Stimulated activated CD4-positive, alpha-beta T cell treated with anti-CD3 and anti-CD28 coated beads, TNF-alpha, amount 100 ng/mL, for 4 hours (primary cell): ENCODE results near the gene SLC7A9.
"Not testable (repeated sequence)": the region's sequence is repeated elsewhere in the genome, so short reads cannot be mapped to it uniquely, and the experiment has no call there.

Source experiments
- DNase-seq, 3 experiments: peaks; one replicate each; pipeline ENCODE4 v3.0.0-alpha.2; 2020; ENCODE audit warnings: low read depth in 3 of 3

SLC7A9 gene

DNA sequence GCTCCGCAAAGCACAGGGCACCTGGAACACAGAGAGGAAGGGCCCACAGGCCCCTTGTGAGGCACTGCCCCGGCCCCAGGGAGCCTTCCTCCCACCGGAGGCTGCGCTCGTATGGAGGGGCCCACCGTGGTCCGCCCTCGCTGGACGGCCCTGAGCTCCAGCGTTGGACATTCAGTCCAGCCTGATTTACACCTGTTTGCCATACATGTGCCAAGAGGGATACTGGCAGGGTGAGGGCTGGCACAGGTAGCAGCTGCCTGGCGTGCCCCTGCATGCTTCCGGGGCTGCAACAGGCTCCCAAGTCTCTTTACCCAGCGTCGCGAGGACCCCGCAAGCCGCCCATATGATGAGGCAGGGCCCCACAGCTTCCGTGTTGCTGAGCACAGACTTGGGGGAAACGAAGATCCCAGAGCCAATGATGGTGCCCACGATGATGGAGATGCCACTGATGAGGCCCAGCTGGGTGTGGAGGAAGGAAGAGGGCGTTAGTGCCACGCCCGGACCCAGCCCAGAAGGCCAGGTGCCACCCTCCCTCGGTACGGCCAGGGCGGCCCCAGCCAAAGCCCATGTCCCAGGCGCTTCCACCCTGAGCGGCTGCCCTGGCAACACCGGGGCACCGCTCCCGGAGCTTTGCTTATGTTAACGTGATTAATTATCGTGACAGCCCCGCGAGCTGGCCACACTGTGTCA is 5.1 kb downstream of the SLC7A9 start:
- DNase-seq = no peak

DNA sequence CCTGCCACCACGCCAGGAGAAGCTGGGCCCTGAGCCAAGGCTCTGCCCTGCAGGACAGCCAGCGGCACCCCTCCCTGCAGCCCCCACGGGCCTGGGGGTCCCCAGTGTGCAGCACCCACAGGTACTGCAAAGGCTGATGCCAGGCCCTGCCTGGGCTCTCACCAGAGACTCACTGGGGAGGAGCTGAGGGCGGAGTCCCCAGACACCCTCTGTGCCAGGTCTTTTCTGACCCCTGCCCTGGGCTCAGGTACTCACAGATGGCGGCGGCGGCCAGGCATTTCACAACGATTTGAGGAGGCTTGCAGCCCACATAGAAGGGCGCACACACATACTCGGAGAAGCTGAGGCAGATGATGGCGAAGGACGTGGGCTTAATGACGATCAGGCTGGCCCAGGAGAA is 5.7 kb downstream of the SLC7A9 start:
- DNase-seq = no peak

DNA sequence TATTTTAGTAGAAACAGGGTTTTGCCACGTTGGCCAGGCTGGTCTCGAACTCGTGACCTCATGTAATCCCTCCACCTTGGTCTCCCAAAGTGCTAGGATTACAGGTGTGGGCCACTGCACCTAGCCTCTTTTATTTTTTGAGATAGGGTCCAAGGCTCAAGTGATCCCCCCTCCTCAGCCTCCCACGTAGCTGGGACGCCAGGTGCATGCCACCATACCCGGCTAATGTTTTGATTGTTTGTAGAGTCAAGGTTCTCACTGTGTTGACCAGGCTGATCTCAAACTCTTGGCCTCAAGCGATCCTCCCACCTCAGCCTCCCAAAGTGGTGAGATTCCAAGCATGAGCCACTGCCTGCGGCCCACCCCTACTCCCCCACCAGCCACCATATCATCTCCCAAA is 6.3 kb downstream of the SLC7A9 start:
- no peak for DNase-seq

DNA sequence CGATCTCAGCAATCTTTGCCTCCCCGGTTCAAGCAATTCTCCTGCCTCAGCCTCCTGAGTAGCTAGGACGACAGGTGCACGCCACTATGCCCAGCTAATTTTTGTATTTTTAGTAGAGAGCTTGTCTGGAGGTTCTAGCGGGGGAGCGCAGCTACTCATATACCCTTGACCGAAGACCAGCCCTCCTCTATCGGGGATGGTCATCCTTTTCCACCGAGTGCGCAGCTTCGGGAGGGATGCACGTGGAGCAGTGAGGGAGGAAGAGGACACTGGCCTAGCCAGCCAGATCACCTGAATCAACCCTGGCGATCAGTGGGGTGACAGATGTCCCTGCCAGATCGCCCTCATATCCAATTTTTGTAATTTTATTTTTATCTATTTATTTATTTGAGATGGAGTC is 6.8 kb downstream of the SLC7A9 start:
- DNase-seq = no peak

DNA sequence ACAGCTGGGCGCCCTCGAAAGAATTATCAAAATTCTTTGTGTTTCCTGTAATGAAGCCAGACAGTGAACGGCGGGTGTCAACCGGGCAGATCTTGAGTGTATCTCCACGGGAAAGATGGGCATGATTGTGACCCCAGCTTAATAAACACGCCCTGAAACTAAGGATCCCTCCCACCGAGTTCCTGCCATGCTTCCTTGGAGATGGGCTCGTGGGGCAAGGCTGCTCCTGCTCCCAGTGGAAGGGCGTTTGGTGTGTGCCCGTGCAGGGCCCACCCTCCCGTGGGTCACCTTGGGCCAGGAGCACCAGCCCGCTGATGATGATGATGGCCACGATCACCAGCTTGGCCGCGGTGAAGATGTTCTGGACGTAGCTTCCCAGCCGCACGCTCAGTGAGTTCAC is 7.4 kb downstream of the SLC7A9 start:
- DNase-seq = no peak

DNA sequence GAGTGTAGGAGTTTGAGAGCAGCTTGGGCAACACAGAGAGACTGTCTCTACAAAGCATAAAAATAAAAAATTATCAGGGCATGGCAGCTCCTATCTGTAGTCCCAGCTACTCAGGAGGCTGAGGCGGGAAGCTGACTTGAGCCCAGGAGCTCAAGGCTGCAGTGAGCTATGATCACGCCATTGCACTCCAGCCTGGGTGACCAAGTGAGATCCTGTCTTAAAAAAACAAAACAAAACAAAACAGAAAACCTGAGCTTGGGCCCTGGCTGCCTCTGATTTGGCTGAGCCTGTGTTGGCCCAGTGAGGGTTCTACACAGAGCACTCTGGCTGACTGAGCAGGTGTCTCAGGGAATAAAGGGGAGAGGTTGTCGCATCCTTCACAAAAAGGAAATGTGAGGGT is 8.0 kb downstream of the SLC7A9 start:
- no peak for DNase-seq

DNA sequence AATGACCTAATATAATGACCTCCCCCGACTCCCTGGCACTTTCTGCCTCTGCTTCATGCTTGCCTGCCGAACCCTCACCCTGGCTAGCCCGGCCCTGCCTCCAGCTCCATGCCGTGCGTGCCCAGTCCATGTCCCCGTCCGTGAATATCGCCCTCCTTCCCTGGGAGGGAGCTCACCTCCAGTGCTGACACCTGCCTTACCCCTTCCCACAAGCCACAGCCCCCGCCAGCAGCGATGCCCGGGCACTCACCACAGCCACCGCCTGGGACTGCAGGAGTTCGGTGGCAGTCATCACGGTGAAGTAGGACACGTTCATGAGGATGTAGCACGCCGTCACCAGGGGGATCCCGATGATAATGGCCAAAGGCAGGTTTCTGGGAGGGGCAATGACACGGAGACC is 10.0 kb downstream of the SLC7A9 start:
- no peak for DNase-seq

DNA sequence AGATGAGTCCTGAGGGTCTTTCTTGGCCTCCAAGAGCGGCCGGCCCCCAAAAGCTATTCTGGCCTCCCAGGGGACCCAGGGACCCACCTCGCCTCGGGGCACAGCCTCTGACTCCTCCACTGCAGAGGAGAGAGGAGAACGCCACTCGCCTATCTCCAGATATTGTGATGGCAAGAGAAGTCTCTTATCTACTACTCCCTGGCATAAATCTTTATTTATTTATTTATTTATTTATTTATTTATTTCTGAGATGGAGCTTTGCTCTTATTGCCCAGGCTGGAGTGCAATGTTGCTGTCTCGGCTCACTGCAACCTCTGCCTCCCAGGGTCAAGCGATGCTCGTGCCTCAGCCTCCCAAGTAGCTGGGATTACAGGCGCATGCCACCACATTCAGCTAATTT is 11.0 kb downstream of the SLC7A9 start:
- no peak for DNase-seq

DNA sequence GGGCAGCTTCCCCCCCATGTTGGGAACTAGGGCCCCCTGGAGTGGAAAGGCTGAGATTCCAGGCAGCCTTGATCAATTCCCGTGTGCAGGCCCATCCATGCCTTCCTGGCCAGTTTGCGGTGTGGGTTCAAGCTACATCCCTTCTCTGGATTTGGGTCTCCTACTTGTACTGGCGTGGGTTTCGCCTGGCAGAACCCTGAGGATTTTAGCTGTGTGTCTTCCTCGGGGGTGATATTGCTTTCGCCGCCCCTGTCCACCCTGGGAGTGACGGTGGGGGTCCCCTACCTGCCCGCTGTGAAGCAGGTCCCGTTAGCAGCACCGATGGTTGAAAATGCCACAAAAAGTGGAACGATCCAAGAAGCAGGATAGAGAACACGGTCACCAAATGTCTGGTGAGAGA is 11.4 kb downstream of the SLC7A9 start:
- DNase-seq = no peak

DNA sequence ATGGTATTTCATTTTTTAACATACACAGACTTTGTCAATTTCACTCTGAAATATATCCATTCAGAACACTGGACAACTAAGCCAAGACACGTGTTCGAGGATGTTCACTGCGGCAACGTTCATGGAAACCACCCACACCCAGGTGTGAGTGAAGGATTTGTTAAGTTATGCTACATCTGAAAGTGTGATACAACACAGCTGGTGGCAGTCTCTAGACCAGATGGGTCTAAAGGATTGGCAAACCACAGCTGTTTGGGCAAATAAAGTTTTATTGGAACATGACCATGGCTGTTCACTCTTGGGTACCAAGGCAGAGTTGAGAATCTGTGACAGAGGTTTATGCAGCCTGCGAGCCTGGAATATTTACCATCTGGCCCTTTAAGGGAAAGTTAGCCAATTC is 12.0 kb downstream of the SLC7A9 start:
- DNase-seq = no peak

DNA sequence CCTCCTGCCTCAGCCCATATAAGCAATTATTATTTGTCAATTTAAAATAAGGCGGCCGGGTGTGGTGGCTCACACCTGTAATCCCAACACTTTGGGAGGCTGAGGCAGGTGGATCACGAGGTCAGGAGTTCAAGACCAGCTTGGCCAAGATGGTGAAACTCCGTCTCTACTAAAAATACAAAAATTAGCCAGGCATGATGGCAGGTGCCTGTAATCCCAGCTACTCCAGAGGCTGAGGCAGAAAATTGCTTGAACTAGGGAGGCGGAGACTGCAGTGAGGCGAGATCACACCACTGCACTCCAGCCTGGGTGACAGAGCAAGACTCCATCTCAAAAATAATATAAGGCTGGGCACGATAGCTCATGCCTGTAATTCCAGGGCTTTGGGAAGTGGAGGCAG is 12.7 kb downstream of the SLC7A9 start:
- DNase-seq = not testable (repeated sequence)

DNA sequence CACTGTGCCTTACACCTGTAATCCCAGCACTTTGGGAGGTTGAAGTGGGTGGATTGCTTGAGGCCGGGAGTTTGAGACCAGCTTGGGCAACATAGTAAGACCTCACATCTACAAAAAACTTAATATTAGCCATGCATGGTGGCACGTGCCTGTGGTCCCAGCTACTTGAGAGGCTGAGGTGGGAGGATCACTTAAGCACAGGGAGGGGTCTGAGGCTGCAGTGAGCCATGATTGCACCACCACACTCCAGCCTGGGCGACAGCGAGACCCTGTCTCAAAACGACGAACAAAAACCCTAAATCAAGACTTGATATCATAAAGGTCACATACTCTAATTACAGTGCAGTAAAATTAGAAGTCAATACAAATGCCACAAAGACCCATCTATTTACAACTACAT is 17.4 kb downstream of the SLC7A9 start:
- DNase-seq = no peak

DNA sequence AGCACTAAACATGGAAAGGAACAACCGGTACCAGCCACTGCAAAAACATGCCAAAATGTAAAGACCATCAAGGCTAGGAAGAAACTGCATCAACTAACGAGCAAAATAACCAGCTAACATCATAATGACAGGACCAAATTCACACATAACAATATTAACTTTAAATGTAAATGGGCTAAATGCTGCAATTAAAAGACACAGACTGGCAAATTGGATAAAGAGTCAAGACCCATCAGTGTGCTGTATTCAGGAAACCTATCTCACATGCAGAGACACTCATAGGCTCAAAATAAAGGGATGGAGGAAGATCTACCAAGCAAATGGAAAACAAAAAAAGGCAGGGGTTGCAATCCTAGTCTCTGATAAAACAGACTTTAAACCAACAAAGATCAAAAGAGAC is 21.5 kb downstream of the SLC7A9 start:
- not testable (repeated sequence) for DNase-seq

DNA sequence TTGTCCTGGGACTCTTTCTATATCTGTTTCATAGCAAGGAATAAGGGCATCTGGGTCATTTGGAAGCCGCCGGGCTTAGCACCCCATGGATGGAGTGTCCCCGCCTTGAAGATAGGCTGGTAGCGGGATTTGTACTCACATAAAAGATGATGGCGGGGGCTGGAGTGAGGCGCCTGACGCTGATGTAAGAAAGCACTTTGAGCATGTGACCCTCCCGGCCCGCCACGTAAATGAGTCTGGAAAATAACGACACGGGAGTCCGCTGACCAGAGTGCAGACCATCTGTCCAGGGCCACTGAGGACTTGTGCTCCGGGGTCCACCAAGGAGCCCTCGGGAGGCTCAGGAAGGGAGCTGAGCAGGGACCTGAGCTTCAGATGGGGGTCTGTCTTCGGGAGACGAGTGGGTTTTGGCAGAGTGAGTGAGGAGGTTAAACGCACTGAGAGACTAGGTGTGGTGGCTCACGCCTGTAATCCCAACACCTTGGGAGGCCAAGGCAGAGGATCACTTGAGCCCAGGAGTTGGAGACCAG is 25.8 kb downstream of the SLC7A9 start:
- no peak for DNase-seq

DNA sequence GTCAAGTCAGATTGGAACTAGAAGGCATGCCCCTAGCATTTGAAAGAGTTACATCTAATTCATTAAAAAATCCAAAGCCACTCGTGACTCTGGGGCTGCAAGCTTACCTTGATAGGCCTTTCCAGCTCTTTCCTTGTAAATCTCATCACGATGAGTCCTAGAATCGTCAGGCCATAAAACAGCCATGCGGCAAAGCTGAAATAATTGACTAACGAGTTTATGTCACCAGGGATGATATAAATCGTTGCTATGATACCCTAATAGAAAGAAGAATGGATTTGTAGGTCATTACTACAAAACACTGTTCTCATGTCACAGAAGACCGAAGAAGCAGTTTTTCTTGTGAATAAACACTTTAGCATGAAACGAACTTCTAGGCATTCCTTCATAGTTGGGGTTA is 27.5 kb downstream of the SLC7A9 start:
- DNase-seq = no peak

DNA sequence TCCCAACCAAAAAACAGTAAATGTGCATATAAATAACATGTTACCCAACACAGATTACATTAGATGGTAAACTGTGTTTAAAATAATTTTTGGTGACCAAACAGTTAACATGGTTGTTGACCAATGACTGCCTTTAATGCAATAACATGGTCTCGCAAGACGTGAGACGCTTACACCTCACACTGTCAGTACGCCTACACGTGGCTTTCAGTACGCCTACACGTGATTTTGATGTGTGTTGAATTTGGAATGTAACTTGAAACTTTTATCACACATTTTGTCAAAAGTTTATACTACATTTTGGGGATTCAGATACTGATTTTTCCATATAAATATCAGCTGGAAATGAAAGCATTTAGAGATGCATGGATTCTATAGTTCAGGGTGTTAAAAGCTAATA is 32.0 kb downstream of the SLC7A9 start:
- DNase-seq = no peak

DNA sequence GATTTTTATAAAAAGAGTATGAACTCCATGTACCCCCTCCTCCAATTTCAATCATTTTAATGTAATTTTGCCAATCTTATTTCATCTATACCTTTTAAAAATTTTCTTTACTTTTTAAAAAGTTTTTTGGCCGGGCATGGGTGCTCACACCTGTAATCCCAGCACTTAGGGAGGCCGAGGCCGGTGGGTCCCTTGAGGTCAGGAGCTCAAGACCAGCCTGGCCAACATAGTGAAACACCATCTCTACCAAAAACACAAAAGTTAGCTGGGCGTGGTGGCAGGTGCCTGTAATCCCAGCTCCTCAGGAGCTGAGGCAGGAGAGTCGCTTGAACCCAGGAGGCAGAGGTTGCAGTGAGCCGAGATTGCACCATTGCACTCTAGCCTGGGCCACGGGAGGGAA is 36.2 kb downstream of the SLC7A9 start:
- not testable (repeated sequence) for DNase-seq

DNA sequence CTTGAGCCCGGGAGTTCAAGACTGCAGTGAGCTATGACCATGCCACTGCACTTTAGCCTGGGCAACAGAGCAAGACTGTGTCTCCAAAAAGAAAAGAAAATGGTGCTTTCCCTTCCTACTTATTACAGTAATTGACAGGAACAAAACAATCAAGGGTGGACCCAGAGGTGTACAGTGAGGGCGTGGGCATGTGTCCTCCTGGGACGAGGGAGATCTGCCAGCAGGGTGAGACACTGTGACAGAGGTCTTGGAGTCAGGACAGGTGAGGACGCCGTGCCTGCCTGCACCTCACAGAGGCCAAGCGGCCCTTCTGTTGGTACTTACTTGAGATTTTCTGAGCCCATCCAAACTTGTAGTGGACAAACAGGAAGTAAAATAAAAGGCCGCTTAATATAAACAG is 36.7 kb downstream of the SLC7A9 start:
- not testable (repeated sequence) for DNase-seq

DNA sequence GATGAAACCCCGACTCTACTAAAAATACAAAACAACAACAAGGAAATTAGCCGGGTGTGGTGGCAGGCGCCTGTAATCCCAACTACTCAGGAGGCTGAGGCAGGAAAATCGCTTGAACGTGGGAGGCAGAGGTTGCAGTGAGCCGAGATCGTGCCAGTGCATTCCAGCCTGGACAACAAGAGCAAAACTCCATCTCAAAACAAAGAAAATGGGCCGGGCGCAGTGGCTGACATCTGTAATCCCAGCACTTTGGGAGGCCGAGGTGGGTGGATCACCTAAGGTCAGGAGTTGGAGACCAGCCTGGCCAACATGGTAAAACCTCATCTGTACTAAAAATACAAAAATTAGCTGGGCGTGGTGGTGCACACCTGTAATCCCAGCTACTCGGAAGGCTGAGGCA is 37.5 kb downstream of the SLC7A9 start:
- DNase-seq = not testable (repeated sequence)

DNA sequence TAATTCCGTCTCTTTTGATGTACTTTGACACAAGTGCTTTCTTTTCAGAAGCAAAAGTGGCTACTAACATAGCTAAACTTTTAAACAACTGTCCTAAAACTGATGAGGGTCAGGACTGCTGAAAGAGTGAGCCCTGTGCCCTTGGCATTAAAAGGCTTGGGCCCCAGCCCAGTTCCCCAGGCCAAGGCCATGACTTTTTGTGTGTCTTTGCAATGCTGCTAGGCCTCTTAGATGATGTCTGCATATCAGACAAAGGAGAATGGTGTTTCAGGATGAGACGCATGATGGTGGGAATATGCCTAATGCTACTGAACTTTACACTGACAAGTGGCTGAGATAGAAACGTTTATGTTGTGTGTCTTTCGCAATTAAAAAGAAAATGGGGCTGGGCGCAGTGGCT is 38.0 kb downstream of the SLC7A9 start:
- no peak for DNase-seq

DNA sequence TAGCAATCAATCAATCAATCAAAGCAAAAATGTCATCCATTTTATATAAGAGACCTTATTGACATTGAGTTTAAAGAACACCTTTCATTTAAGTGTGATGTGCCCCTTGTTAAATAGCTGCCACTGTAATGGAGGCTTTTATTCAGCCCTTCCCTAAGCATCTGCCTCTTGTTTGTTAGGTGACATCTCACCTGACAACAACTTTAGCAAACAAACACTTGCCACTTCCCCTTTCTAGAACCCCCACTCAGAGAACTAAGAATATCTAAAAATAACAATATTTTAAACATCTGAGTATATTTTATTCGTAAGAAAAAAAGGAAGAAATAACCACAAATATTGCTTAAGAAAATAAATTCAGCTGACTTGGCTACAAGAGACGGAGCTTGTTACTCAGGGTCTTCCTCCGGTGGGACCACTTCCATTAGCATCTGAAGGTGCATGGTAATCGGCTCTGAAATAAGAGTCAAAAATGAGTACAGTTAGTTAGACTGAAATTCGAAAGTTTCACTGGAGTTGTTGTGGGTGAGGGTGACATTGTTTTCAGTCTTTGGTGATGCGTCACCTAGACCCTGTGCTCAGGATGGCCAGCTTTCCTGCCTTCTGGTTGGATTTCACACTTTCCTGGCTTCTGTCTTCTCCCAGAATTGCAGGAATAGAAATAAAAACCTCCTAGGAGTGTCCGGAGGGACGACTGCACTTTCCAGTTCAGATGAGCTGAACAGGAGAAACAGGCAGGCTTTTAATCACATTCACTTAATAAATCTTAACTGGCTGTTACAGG is 39.1 kb downstream of the SLC7A9 start:
- DNase-seq = no peak

DNA sequence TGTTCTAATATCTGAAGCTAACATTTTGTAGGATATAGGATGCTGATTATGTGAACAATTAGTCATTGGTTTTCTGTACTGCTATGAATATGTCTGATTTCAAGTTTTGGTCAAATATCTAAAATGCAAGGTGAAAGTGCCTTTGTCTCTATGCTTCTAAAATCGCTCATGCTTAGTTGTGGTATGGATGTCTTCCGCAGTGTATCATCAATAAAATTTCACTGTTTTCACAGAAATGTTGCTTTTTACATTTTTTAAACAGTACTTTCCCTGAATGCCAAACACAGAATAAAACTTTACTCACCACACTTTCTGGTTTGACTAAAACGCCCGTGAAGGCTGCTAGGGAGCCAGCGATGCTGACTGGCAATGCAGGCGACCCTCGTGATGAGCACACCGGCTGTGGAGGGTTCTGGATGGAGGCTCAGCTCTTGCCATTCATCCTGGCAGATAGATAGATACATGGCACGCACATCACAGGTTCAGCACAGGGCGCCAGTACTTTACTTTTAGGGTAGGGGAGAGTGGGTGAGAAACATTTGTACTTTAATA is 40.1 kb downstream of the SLC7A9 start:
- DNase-seq = no peak
